Uterus (tissue), 2 donors: Measurements from ENCODE around the gene DNAJB2.

ENCODE experiments used
- POLR2A ChIP-seq, 2 donors: fragments of 450-650 bp; IDR thresholded peaks; one replicate each; pipeline ENCODE4 v1.6.1; 2016; ENCODE audit warnings: antibody characterized with exemption in 2 of 2, mild to moderate bottlenecking in 1 of 2, moderate library complexity in 1 of 2
- TF ChIP-seq, protein P1 (sequence below), 4 experiments: fragments of 200-600 bp in 2 of 4; fragments of 450-650 bp in 2 of 4; sonication (generic) in 2 of 4; IDR thresholded peaks; one replicate each; pipeline ENCODE4 v1.5.1; 2016 to 2019; ENCODE audit warnings: antibody characterized with exemption in 4 of 4, mild to moderate bottlenecking in 2 of 4, moderate library complexity in 1 of 4

DNA sequence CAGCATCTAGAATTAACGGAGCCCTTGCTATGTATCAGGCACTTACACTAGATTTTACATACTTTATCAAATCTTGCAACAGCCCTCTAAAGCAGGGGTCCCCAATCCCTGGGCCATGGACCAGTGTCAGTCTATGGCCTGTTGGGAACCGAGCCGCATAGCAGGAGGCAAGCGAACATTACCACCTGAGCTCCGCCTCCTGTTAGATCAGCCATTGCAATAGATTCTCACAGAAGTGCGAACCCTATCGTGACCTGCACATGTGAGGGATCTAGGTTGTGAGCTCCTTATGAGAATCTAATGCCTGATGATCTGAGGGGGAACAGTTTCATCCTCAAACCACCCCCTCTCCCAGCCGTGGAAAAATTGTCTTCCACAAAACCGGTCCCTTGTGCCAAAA is 13.4 kb downstream of the DNAJB2 start:
- TF ChIP-seq, protein P1, sequence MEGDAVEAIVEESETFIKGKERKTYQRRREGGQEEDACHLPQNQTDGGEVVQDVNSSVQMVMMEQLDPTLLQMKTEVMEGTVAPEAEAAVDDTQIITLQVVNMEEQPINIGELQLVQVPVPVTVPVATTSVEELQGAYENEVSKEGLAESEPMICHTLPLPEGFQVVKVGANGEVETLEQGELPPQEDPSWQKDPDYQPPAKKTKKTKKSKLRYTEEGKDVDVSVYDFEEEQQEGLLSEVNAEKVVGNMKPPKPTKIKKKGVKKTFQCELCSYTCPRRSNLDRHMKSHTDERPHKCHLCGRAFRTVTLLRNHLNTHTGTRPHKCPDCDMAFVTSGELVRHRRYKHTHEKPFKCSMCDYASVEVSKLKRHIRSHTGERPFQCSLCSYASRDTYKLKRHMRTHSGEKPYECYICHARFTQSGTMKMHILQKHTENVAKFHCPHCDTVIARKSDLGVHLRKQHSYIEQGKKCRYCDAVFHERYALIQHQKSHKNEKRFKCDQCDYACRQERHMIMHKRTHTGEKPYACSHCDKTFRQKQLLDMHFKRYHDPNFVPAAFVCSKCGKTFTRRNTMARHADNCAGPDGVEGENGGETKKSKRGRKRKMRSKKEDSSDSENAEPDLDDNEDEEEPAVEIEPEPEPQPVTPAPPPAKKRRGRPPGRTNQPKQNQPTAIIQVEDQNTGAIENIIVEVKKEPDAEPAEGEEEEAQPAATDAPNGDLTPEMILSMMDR (IDR thresholded peaks at IDR 0.05) = no peak
- no peak for TF ChIP-seq POLR2A (IDR thresholded peaks at IDR 0.05)
